GM12878 (cell line): ENCODE measurements around the gene DMXL2.

Source experiments
- CBFB ChIP-seq: IDR thresholded peaks from 2 replicates; pipeline ENCODE4 v1.6.1; 2016; ENCODE audit warnings: antibody characterized with exemption, low read depth
- CHD1 ChIP-seq: IDR thresholded peaks from 2 replicates; pipeline ENCODE4 v1.6.1; 2012; ENCODE audit warnings: low read depth, low read length, improper control_type of control experiment
- CTCF ChIP-seq, 3 experiments: IDR thresholded peaks in 2 of 3; conservative IDR thresholded peaks in 1 of 3; 2 replicates each; pipeline ENCODE4 v1.5.1; 2011; ENCODE audit warnings: low read depth in 3 of 3, low read length in 3 of 3, mild to moderate bottlenecking in 3 of 3, control low read depth in 2 of 3, moderate library complexity in 2 of 3, inconsistent platforms in 1 of 3, mixed read lengths in 1 of 3; ENCODE audit not compliant: control insufficient read depth in 2 of 3, insufficient read depth in 1 of 3; ENCODE audit errors: extremely low read depth in 1 of 3
- EGR1 ChIP-seq, 2 experiments: IDR thresholded peaks; 1 replicate in 1 of 2; 2 replicates in 1 of 2; pipeline ENCODE4 v1.6.1; 2011 to 2012; ENCODE audit warnings: low read depth in 2 of 2, low read length in 2 of 2, borderline replicate concordance in 1 of 2, mild to moderate bottlenecking in 1 of 2, moderate library complexity in 1 of 2

- no peak for TF ChIP-seq CHD1
- TF ChIP-seq CTCF (IDR thresholded peaks at IDR 0.05 in 2 of 3, conservative IDR thresholded peaks at IDR 0.05 in 1 of 3; ENCODE audit: control insufficient read depth in 2 of 3, extremely low read depth in 1 of 3, insufficient read depth in 1 of 3, low read depth in 3 of 3, low read length in 3 of 3): no peak
- TF ChIP-seq EGR1 (IDR thresholded peaks at IDR 0.05; ENCODE audit: borderline replicate concordance in 1 of 2, low read depth in 2 of 2, low read length in 2 of 2): no peak
- TF ChIP-seq CBFB: no peak
Observed at GRCh38 chr15:51524376-51524775, 98.2 kb downstream of the DMXL2 start.
